NCI-H1105 (cell line): ENCODE measurements around the gene SYCP2.
A peak's percentile ranks its signal among the peaks of the same experiment; 100 is the strongest.

ENCODE experiments used
- DNase-seq: peaks from one replicate; lab custom pipeline; 2025; lab: John Stamatoyannopoulos, UW

SYCP2 gene

DNA sequence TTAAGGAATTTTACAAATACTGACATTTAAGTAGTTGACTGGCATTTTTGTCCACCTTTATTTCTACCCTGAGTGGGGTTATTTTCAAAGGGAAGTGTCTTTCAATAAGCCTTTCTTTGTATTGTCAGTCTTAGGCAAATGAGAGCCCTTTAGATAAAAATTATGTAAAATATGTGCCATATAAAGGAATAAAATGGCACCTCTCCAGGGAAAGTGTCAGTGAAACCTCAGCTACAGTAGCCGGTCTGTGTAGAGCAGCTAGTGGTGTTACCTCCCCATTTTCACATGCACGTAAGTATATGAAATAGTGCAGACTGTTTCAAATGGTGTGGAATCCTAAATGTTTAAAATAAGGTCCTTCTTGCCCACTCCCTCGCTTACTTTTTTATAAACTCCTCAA is 11.7 kb upstream of the SYCP2 start:
- DNase-seq: no peak

DNA sequence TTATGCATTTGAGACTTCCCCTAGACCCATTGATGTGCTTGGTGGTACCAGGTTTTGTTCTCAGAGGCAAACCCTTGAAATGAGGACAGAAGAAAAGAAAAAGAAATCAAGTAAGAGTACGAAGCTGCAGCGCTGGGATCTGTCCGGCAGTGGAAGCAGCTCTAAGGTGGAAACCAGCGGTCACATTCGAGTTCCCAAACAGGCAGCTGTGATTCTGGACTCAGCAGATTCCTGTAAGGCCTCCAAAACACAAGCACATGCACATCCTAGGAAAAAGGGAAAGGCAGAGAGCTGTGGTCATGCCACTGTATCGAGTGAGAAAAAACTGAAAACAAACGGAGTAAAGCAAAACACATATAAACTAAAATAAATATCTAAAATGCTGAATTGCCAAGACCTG is 11.3 kb upstream of the SYCP2 start:
- DNase-seq: no peak

DNA sequence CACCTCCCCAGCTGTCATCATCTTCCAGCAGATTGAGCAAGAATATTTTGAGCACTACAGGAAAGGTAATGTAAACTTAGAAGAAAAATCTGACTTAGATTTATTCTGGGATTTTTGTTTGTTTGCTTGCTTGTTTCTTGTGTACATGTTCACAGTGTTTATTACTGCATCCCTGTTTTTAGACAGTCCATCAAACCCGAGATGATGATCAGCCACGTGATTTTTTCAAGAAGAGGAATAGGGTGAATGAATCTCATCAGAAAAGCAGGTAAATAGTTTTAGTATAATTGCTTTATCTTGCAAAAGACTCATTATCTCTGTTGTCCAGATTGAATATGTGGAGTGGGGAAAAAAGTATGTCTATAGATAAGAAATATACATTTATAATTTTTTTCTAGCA is 8.8 kb upstream of the SYCP2 start:
- DNase-seq: no peak

DNA sequence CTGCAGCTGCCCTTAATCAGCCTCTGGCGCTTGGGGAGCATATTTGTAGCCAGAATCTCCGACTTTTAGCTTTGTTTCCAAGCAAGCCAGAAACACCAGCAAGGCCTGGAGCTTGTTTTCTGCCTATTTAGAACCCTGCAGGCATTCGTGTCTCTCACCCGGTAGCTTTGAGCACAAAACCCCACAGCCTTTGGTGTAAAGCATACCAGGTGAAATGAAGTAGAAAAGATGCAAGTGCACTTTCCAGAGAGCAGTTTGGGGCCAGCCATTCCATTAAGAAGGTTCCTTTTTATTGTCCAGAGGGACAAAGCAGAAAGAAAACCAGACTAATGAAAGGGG is 7.5 kb upstream of the SYCP2 start:
- no peak for DNase-seq

DNA sequence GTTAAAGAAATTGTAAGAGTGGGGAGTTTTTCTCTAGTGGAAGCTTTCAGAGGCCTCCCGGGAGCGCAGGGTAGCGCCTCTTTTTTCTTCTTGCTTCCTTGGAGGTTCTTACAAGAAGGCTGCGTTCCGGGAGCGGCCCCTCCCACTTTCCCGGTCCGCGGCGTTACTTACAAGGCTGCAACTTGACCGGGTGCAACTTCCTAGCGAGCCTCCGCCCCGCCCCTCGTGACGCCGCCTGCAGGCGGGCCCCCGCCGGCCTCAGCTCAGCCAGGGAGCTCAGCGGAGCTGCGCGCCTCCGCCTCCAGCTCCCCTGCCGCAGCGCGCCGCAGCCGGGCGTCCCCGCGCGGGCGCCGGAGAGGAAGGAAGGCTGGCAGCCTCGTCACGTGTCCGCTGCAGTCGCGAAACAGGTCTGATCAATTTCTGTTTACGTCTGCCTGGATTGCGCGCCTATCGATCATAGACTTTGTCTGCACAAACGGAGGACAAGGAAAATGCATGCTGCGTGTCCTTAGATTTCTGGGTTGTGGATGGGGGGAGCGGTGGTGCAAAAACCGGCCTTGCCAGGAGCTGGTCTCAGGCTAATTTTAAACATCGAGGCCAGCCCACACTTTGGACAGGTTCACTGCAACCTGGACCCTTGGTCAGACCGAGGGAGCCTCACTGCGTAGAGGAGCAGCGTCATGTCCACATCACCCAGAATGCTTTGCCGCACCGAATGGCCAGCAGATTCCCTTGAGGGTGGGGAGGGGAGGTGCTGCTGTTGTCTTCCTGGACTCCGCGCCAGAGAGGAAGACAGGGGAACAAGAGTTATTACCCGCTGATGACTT is 6.9 kb upstream of the SYCP2 start, which contains the start of the genes FAM217B and PPP1R3D:
FAM217B (plus strand) TSS at position 261 of the 827 bp plus-strand sequence. CDS start 3,555 bp downstream, outside the sequence.
PPP1R3D (minus strand) TSS at position 177 of the 827 bp plus-strand sequence. CDS start 374 bp downstream, outside the sequence.
- DNase-seq: peak; percentile 85

DNA sequence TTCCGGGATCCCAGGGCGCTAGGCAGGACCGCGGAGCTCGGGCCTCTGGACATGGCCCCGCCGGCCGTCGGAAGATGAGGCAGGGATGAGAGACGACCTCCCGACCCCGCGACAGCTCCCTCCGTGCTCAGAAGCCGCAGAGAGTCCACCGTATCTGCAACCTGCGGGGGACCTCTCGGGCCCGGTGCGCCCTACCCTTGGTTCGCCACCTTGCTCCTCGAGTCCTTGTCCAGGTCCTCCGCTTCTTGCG is 6.4 kb upstream of the SYCP2 start:
- DNase-seq: no peak

DNA sequence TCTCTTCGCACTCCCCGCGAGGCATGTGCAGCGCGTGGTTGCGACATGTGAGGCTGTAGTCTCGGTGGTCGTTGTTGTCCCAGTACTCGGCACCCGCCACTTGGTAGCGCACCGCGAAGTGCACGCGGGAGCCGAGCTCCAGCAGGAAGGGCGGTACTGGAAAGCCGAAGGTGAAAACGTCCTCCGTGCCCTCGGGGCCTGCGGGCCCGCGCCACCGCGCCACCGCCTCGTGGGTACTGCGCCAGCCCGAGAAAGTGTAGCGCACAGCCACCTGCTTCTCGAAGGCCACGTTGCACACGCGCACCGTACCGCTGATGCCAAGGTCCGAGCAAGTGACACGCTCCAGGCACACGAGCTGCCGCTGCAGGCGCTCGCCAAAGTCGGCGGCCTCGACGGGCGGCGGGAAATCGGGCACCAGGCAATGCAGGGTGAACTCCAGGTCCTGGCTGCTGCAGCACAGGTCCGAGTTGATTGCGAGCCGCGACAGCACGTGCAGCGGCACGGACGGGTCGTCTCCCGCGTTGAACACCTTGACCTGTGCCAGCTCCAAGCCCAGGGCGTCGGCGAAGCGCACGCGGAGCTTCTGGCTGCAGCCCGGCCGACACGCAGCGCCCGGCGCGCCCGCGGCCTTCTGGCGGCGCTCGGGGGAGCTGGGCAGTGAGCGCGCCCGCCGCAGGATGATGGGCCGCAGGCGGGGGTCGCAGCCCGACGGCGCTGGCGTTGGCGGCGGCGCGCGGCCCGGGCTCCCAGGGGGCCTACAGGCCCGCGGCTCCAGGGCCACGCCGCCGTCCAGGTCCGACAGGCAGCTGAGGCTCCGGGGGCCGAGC is 5.8 kb upstream of the SYCP2 start:
- no peak for DNase-seq

DNA sequence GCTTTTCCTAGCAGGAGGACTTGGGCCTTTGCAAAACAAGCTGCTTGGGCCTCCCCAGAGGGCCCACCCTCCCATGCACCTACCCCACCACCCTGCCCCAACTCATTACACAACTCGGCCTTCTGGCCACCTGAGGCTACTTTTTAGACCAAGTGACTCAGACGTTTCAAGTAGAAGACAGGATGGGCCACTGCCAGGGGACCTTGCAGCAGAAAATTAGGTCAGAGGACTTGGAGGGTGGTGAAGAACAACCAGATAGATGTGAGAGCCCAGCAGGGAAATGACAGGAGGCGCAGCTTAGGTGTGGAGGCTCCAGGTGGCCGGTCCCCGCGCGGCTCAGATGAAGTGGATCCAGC is 5.2 kb upstream of the SYCP2 start:
- no peak for DNase-seq

DNA sequence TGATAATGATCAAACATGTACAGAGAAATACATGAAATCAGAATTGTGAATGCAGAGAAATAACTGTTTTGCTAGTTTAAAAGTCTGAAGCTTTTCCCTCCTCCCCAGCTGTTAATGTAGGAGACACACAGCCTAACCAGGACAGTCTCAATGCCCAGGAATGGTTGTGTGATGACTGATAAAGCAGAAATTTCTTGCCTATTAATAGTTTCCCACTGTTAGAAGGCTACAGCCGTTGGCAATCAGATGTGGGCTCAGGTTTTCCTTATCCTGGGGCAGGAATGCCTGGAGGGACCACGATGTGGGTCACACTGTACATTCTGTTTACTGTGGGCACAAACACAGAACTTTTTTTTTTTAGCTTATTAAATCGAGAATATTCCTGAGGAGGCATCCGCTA is 4.8 kb upstream of the SYCP2 start:
- DNase-seq: no peak

DNA sequence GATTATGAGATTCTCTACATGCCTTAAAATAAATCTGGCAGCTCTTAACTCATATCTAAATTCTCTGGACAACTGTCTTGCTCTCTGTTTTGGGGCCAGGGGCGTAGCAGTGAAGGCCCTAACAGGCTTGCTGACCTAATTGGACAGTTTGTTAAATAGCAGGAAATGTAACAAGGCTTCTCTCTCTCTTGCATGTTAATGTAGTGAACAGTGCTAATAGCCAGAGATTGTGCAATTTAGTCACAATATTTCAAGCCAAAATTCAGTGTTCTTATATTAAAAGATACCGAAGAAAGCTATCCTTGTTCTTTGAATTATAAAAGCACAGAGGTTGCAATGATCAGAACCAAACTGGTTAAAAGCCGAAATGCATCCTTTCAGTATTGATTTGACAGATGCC is 3.7 kb upstream of the SYCP2 start:
- DNase-seq: no peak

DNA sequence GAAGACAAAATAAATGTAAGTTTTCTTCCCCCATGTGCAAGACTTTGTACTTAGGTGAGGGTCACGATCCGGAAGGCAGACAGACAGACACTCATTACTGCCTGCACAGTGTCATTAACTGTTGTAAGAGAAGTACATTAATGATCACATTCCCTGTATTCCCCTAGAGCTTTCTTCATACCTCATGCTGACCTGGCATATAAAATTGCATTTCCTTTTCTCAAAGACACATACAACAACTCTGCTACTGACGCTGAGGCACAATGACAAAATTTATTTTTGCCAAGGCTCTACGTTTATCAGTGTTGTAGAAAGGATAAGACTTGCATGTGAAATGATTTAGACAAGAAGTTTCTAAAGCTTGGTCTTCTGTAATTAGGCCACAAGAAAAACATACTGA is 3.0 kb upstream of the SYCP2 start:
- DNase-seq: no peak

DNA sequence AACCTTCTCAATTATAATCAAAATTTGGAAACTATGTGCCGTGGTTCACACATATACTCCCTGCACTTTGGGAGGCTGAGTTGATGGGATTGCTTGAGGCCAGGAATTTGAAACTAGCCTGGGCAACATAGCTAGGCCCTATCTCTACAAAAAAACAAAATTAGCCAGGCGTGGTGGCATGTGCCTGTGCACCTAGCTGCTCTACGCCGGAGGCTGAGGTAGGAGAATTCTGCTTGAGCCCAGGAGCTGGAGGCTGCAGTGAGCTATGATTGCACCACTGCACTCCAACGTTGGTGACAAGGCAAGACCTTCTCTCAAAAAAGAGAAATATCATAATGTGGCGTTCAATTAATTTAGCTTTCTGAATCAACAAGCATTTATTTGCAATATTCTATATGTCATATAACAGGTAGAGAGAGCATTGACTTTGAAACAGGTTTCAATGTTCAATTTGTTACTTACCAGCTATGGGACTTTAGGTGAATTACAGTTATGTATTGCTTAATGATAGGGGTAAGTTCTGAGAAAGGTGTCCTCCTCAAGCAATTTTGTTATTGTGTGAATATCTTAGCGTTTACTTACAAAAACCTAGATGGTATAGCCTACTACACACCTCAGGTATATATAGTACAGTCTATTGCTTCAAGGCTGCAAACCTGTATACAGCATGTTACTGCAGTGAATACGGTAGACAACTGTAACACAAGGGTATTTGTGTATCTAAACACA is 2.2 kb upstream of the SYCP2 start:
- no peak for DNase-seq

DNA sequence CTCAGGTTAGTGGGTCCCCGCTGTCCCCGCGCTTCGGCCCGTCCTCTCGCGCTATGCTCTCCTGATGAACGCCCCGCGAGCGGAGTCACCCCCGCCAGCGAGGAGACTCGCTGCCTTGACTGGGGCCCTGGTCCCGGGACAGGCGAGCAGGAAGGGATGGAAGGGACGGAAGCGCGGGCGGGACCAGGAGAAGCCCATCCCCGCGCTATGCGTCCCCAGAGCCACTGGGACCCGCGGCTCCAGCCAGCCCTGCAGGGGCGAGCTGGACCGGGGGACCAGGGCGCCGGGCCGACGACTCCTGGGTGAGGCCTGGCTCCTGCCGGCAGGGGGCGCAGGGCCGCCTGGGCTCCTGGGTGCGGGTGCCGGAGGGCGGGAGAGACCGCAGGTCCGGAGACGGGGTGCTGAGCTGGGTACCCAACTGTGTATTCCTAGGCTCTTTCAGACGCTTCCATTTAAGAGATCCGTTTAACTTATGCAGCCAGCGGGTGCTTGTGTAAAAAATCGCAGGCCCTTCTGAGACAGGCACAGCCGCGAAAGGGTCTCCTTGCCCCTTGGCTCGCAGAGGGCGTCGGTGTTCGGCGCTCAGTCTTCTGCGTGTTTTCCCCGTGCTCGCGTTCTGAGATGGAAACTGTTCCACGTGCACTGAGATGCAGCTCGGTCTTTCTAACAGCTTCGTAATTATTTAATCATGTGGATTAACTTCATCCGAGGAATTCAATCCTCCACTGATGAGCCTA is 580 bp upstream of the SYCP2 start:
- no peak for DNase-seq

DNA sequence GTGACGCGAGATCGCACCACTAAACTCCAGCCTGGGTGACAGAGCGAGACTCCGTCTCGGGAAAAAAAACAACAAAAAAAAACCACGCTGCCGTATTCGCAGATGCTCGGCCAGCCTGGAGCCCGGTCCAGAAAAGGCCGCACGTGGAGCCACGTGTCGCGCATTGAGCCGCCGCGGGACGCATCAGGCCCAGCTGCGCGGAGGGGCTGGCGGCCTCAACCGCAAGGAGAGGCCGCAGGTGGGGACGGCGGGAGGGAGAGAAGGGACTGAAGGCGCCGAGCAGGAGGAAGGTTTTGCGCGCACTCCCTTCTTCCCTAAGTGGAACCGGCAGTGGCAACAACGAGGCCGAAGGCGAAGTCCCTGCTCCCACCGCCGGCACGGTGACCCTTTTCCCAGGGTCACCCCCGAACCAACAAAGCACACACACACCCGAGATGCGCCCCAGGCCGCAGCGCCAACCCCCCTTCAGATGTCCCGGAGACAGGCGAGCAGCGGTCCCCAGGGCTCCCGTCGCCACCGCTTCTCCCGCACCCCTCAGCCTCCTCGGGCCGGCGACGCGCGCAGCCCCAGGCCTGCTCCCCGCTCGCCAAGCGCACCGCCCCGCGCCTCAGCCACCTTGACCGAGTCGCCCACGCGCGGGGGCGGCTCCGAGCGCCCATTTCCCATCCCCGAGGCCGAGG is 681 bp downstream of the SYCP2 start:
- no peak for DNase-seq

DNA sequence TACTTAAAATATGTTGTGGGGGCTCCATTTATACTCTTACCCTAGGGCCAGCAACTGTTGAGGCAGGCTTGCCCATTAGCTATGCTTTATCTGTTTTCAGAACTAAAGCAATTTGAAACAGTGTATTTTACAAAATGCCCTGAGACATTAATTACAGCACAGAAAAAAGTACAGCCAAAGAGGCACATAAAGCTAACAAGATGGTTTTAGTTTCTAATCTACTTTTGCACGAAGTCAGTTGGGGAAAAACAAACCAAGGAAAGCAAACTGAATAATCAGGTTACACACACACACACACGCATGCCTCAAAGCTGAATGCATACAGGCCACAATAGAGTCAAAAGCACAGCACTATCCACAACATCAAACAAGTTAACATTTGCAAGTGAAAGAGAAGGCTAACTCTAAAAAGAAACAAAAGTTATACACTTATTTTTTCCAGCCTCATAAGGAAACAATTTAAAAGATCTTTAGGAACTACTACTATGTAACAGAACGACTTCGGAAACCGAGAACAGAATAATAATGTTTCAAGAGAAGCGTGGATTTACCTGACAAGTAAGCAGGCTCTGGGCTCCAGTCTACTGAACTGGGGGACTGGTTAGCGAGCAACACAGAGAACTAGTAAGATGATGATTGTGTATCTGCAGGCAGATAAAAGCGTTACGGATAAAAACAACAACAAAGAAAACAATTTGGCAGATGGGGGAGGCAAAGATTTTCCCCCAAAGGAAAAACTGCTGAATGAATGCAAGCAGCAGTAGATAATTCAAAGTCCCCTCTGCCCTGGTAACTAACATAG is 1.7 kb downstream of the SYCP2 start:
- DNase-seq: no peak

DNA sequence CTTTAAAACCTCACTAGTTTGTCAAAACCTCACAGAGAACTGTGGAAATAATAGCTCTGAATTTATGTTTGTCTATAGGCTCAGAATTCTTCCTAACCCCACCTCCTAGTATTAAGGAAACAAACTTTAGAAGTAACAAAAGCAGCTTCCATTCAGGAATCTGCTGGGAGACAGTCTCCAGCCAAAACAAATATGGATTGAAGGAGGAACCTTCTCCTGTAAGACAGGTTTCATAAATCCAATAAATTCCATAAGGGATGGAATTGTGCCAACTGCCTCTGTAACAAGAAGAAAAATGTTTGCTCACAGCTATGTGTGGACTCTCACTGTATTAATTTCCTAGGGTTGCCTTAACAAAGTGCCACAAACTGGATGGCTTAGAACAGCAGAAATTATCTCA is 7.5 kb downstream of the SYCP2 start:
- DNase-seq: no peak

DNA sequence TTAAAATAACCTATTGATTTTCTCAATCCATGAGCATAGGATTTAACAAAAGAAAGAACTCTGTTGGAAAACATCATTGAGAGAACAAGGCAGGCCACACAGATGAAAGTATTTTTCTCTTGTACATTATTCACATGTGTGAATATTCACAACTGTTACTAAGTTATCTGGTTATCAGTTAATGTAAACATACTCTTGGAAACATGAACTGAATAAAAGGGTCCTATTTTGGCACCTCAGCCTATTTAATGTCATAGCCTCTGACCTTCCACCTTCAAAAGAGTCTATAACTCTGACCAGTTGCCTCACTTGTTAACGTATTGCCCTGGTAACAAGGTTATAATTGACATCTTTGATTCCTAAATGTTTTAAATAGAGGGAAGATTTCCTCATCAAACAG is 8.1 kb downstream of the SYCP2 start:
- DNase-seq: no peak

DNA sequence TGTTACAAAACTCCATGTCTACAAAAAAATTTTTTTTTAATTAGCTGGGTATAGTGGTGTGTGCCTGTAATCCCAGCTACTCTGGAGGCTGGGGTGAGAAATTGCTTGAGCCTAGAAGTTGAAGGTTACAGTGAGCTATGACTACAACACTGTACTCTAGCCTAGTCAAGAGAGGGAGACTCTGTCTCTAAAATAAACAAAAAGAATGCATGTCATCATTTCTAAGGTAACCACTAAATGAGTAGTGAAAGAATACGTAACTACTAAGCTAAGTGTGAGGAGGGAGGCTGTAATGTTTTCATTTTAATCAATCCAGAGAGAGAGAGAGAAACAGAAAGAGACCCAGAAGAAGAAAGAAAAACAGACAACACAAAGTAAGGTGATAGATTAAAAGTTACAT is 9.9 kb downstream of the SYCP2 start:
- no peak for DNase-seq

DNA sequence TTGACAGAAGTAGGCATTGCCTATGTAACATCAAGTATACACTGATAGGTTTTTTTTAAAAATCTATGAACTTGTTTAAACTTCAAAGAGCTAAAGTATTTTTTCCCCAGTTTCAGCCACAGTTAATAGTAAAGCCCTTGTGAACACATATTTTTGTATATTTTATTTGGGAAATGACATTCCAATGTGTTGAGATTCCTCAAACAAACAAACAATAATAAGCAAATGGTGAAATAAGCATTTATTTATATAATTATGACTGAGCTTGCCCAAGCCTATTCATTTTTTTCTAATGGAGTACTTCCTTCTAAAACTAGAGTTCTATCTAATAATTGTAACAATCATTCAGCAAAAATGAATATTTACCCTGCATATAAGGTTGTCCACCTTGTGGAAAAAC is 12.5 kb downstream of the SYCP2 start:
- no peak for DNase-seq

DNA sequence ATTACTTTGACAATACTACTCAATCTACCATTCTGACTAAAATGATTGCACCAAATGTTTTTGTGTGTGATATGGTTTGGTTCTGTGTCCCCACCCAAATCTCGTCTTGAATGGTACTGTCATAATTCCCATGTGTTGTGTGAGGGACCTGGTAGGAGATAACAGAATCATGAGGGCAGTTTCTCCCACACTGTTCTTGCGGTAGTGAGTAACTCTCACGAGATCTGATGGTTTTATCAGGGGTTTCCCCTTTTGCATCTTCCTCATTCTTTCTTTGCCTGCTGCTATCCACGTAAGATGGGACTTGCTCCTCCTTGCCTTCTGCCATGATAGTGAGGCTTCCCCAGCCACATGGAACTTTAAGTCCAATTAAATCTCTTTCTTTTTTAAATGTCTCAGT is 20.8 kb downstream of the SYCP2 start:
- no peak for DNase-seq

DNA sequence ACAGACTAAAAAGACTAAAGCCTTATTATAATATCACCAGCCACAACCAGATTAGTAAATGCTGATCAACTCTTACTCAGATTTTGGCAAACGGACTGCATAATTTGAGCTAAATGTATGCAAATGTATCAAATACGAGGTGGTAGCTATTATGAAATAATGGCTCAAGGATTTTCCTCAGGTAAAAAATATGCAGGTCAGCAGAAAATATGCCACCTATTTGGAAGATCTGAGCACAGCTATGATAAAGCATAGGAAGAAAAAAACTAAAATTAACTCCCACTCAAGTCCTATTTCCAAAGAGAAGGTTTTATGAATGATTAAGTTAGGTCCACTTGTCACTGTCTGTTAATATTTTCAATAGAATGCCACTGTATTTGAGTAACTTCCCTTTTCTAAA is 22.4 kb downstream of the SYCP2 start:
- DNase-seq: no peak
